GM12878 (cell line): ENCODE data around the gene ALAS1. TPM values are rescaled to one million over a fixed set of nuclear protein-coding genes. Genes with fewer than 3 reads are reported as not detected.

Source experiments
- CBFB ChIP-seq: IDR thresholded peaks from 2 replicates; pipeline ENCODE4 v1.6.1; 2016; ENCODE audit warnings: antibody characterized with exemption, low read depth
- FOS ChIP-seq: IDR thresholded peaks from 3 replicates; pipeline ENCODE4 v1.6.1; 2011; ENCODE audit warnings: borderline replicate concordance; ENCODE audit not compliant: insufficient read length; ENCODE audit errors: extremely low read depth
- FOXK2 ChIP-seq: fragments of 450-650 bp; IDR thresholded peaks from 2 replicates; pipeline ENCODE4 v1.6.1; 2017; ENCODE audit warnings: mild to moderate bottlenecking, moderate library complexity
- HDGF ChIP-seq: fragments of 450-650 bp; IDR thresholded peaks from 2 replicates; pipeline ENCODE4 v1.6.1; 2016; ENCODE audit warnings: antibody characterized with exemption
- IRF4 ChIP-seq: IDR thresholded peaks from 2 replicates; pipeline ENCODE4 v1.6.1; 2011; ENCODE audit warnings: low read depth, low read length
- MEF2B ChIP-seq: fragments of 450-650 bp; IDR thresholded peaks from 2 replicates; pipeline ENCODE4 v1.6.1; 2018; ENCODE audit warnings: mild to moderate bottlenecking, moderate library complexity; ENCODE audit not compliant: partially characterized antibody, poor library complexity, severe bottlenecking
- MTA3 ChIP-seq: IDR thresholded peaks from 2 replicates; pipeline ENCODE4 v1.6.1; 2012; ENCODE audit warnings: low read length, inconsistent platforms, borderline replicate concordance
- NR2C2 ChIP-seq: IDR thresholded peaks from 2 replicates; pipeline ENCODE4 v1.6.1; 2011; ENCODE audit warnings: borderline replicate concordance, low read depth; ENCODE audit not compliant: control insufficient read depth, insufficient read length
- POLR2AphosphoS5 ChIP-seq: IDR thresholded peaks from 2 replicates; pipeline ENCODE4 v1.6.1; 2011; ENCODE audit warnings: mild to moderate bottlenecking, low read length, inconsistent platforms
- RAD51 ChIP-seq: fragments of 450-650 bp; IDR thresholded peaks from 2 replicates; pipeline ENCODE4 v1.6.1; 2016; ENCODE audit warnings: moderate library complexity, mild to moderate bottlenecking, inconsistent platforms
- RUNX3 ChIP-seq: IDR thresholded peaks from 2 replicates; pipeline ENCODE4 v1.6.1; 2012; ENCODE audit warnings: low read length, inconsistent platforms
- SIN3A ChIP-seq: IDR thresholded peaks from 2 replicates; pipeline ENCODE4 v1.6.1; 2012; ENCODE audit warnings: low read depth, low read length, improper control_type of control experiment
- TCF3 ChIP-seq: IDR thresholded peaks from 2 replicates; pipeline ENCODE4 v1.6.1; 2012; ENCODE audit warnings: low read depth, mild to moderate bottlenecking, low read length, borderline replicate concordance; ENCODE audit not compliant: insufficient read depth
- YBX1 ChIP-seq: fragments of 450-650 bp; IDR thresholded peaks from 2 replicates; pipeline ENCODE4 v1.6.1; 2016; ENCODE audit warnings: antibody characterized with exemption
- ZNF592 ChIP-seq: fragments of 450-650 bp; IDR thresholded peaks from 2 replicates; pipeline ENCODE4 v1.6.1; 2017; ENCODE audit warnings: mild to moderate bottlenecking, moderate library complexity
- ZZZ3 ChIP-seq: IDR thresholded peaks from 2 replicates; pipeline ENCODE4 v1.6.1; 2011; ENCODE audit warnings: low read depth; ENCODE audit not compliant: control insufficient read depth, insufficient read length
- polyA plus RNA-seq, 11 experiments: library from polyadenylated mRNA; depleted of rRNA in 4 of 11; unstranded in 6 of 11; stranded (reverse) in 5 of 11; fragments of >200 nt; fragmentation: Nextera tagmentation in 4 of 11; fragmentation: Illumina TruSeq in 1 of 11; extraction: Ambion mirVana in 4 of 11; extraction: Trizol in 1 of 11; gene quantifications; 1 replicate in 1 of 11; 2 replicates in 10 of 11; pipeline versions ENCODE4 v1.2.1 to v1.2.3, GENCODE V29; 2011 to 2016; ENCODE audit warnings: inconsistent platforms in 2 of 11, missing spikeins in 2 of 11, low read depth in 1 of 11
- total RNA-seq, 4 experiments: library from RNA; depleted of rRNA in 3 of 4; stranded (reverse); fragments of >200 nt in 3 of 4; fragmentation: Illumina TruSeq in 1 of 4; extraction: Trizol in 1 of 4; gene quantifications; 2 replicates each; pipeline versions ENCODE4 v1.2.1 to v1.2.3, GENCODE V29; 2013 to 2021
- TF ChIP-seq, protein P1 (sequence below): IDR thresholded peaks from 2 replicates; pipeline ENCODE4 v1.6.1; 2012; ENCODE audit warnings: mild to moderate bottlenecking, low read depth, low read length
- TF ChIP-seq, protein P2 (sequence below): fragments of 450-650 bp; IDR thresholded peaks from 2 replicates; pipeline ENCODE4 v1.6.1; 2017; ENCODE audit warnings: low read depth, mild to moderate bottlenecking, moderate library complexity

The ALAS1 gene
- total and polyA plus RNA-seq, 10 of the 15 experiments (the other 5 are each of a cell fraction or from before 2014, with no cell fraction given) = 69.9 to 115 (median 94.1) TPM

- no peak for TF ChIP-seq ZNF592
- TF ChIP-seq, protein P1, sequence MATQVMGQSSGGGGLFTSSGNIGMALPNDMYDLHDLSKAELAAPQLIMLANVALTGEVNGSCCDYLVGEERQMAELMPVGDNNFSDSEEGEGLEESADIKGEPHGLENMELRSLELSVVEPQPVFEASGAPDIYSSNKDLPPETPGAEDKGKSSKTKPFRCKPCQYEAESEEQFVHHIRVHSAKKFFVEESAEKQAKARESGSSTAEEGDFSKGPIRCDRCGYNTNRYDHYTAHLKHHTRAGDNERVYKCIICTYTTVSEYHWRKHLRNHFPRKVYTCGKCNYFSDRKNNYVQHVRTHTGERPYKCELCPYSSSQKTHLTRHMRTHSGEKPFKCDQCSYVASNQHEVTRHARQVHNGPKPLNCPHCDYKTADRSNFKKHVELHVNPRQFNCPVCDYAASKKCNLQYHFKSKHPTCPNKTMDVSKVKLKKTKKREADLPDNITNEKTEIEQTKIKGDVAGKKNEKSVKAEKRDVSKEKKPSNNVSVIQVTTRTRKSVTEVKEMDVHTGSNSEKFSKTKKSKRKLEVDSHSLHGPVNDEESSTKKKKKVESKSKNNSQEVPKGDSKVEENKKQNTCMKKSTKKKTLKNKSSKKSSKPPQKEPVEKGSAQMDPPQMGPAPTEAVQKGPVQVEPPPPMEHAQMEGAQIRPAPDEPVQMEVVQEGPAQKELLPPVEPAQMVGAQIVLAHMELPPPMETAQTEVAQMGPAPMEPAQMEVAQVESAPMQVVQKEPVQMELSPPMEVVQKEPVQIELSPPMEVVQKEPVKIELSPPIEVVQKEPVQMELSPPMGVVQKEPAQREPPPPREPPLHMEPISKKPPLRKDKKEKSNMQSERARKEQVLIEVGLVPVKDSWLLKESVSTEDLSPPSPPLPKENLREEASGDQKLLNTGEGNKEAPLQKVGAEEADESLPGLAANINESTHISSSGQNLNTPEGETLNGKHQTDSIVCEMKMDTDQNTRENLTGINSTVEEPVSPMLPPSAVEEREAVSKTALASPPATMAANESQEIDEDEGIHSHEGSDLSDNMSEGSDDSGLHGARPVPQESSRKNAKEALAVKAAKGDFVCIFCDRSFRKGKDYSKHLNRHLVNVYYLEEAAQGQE = no peak
- TF ChIP-seq IRF4 = peak; percentile 71
- TF ChIP-seq TCF3 = 0 out of 2 replicates have a peak, but pooled peaks have one; percentile 33
- TF ChIP-seq NR2C2 = no peak
- no peak for TF ChIP-seq ZZZ3
- no peak; the same call in 1 of the 2 replicates for TF ChIP-seq SIN3A
- no peak for TF ChIP-seq RAD51
- TF ChIP-seq FOXK2 = no peak
- peak; percentile 76 for TF ChIP-seq POLR2AphosphoS5
- TF ChIP-seq YBX1 = no peak
- peak; percentile 83; the same call in 1 of the 2 replicates for TF ChIP-seq MTA3
- peak; percentile 91 for TF ChIP-seq HDGF
- TF ChIP-seq FOS = no peak
- TF ChIP-seq, protein P2, sequence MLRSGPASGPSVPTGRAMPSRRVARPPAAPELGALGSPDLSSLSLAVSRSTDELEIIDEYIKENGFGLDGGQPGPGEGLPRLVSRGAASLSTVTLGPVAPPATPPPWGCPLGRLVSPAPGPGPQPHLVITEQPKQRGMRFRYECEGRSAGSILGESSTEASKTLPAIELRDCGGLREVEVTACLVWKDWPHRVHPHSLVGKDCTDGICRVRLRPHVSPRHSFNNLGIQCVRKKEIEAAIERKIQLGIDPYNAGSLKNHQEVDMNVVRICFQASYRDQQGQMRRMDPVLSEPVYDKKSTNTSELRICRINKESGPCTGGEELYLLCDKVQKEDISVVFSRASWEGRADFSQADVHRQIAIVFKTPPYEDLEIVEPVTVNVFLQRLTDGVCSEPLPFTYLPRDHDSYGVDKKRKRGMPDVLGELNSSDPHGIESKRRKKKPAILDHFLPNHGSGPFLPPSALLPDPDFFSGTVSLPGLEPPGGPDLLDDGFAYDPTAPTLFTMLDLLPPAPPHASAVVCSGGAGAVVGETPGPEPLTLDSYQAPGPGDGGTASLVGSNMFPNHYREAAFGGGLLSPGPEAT = peak; percentile 63; the same call in 1 of the 2 replicates
- TF ChIP-seq CBFB = 0 out of 2 replicates have a peak, but pooled peaks have one; percentile 80
- peak; percentile 48 for TF ChIP-seq MEF2B
- peak; percentile 97 for TF ChIP-seq RUNX3
Measured at GRCh38 chr3:52253314-52254304, 55.6 kb downstream of the ALAS1 start (continued).
